GM21381 (cell line): ENCODE data around the gene CARNS1.
A peak's percentile ranks its signal among the peaks of the same experiment; 100 is the strongest.
"Not testable (repeated sequence)": the region's sequence is repeated elsewhere in the genome, so short reads cannot be mapped to it uniquely, and the experiment has no call there.

Source experiments
- ATAC-seq: cut with Tn5 transposase; IDR thresholded peaks from one replicate; pipeline ENCODE4 v1.9.1; 2021; ENCODE audit warnings: mild to moderate bottlenecking, moderate library complexity; ENCODE audit not compliant: unreplicated experiment

The CARNS1 gene

GRCh38 chr11:67423891-67424613 lies 8.6 kb downstream of the CARNS1 start:
- no peak for ATAC-seq

GRCh38 chr11:67427364-67427859 lies 11.9 kb downstream of the CARNS1 start:
- ATAC-seq, result not testable (repeated sequence)

- ATAC-seq, result peak; percentile 83
Observed at GRCh38 chr11:67428052-67429001, 12.8 kb downstream of the CARNS1 start, which contains the start of gene RPS6KB2. RPS6KB2 (plus strand) TSS chr11:67428494; CDS start chr11:67428546, 52 bp downstream.

GRCh38 chr11:67429038-67429668 lies 13.7 kb downstream of the CARNS1 start:
- ATAC-seq, result no peak

GRCh38 chr11:67429722-67430121 lies 14.2 kb downstream of the CARNS1 start:
- no peak for ATAC-seq

GRCh38 chr11:67431346-67432249 lies 16.1 kb downstream of the CARNS1 start:
- no peak for ATAC-seq

- ATAC-seq, result no peak
Observed at GRCh38 chr11:67432655-67433349, 17.3 kb downstream of the CARNS1 start.

- ATAC-seq, result no peak
Observed at GRCh38 chr11:67433536-67434394, 18.3 kb downstream of the CARNS1 start.

GRCh38 chr11:67434395-67434881 lies 19.0 kb downstream of the CARNS1 start:
- ATAC-seq, result no peak

GRCh38 chr11:67435031-67435726 lies 19.7 kb downstream of the CARNS1 start:
- ATAC-seq, result no peak

GRCh38 chr11:67435727-67436458 lies 20.4 kb downstream of the CARNS1 start:
- no peak for ATAC-seq

- no peak for ATAC-seq
Observed at GRCh38 chr11:67436459-67437081, 21.1 kb downstream of the CARNS1 start.

- no peak for ATAC-seq
Observed at GRCh38 chr11:67437082-67437808, 21.8 kb downstream of the CARNS1 start, which contains the start of gene PTPRCAP. PTPRCAP (minus strand) TSS chr11:67437682; CDS start chr11:67437619, 63 bp downstream.

GRCh38 chr11:67437809-67438157 lies 22.3 kb downstream of the CARNS1 start:
- no peak for ATAC-seq

GRCh38 chr11:67438158-67438902 lies 22.9 kb downstream of the CARNS1 start:
- ATAC-seq, result no peak
